NCI-H187 (cell line): ENCODE results near the gene AFAP1L2.
"Not testable (repeated sequence)": the region's sequence is repeated elsewhere in the genome, so short reads cannot be mapped to it uniquely, and the experiment has no call there.

Experiments used
- DNase-seq, 2 experiments: peaks; one replicate each; lab custom pipeline; 2025; lab: John Stamatoyannopoulos, UW

The AFAP1L2 gene

DNA sequence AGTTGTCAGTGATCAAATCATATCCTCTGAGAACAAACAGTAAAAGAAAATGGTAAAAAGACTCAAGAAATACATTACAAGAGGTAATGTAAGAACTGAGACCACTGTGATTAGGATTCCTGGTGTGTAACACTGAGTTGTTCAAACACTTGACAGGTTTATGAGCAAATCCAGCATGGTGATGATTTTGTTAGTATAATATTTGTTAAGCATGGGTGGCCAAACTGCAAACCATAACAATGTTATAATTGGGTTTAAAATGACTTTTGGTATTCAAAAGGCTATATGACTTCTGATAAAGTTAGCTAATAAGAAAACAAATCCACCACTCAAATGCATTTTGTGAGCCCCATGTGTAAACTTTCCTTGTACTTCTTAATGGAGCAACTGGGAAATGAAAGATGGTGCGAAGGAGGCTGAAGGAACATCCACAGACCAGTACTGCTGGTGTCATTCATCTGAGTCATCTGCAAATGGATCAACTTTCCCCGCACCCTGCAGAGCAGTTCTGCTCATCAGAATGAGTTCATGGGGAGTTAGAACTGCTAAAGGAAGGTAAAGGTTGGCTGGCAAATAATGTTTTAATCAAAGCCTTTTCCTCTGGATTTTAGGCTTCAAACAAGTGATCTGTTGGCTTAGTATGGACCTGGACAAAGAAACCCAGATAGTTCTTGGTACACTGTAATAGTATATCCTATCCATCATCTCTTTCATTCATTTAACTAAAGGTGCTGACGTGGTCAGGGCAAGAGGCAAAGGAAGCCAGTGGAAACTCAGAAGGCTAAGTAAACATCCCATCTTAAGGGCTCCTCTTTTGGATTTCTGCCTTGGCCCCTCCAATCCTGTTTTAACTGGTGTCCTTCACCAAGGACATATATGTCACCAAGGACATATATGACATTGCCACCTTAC lies 45.0 kb downstream of the AFAP1L2 start:
- DNase-seq: no peak

DNA sequence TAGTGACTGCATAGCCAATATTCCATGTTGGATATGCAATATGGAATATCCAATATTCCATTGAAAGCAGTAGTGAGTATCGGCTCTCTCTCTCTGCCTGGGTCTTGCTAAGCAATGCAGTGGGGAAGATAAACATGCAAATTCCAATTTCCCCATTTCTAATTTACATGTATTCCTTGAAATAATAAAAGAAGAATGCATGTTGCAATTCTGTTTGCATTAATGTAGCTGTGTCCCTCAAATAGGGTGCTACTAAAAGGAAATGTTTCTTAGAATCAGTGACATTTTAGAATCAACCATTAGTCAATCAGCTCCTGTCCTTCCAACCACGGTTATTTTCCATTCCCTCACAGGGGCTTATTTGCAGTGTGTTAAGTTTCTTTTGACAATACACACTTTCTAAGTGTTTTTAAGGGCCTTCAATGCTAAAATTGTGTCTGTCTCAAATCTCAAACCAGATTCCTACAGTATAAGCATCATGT lies 46.7 kb downstream of the AFAP1L2 start:
- DNase-seq: no peak

DNA sequence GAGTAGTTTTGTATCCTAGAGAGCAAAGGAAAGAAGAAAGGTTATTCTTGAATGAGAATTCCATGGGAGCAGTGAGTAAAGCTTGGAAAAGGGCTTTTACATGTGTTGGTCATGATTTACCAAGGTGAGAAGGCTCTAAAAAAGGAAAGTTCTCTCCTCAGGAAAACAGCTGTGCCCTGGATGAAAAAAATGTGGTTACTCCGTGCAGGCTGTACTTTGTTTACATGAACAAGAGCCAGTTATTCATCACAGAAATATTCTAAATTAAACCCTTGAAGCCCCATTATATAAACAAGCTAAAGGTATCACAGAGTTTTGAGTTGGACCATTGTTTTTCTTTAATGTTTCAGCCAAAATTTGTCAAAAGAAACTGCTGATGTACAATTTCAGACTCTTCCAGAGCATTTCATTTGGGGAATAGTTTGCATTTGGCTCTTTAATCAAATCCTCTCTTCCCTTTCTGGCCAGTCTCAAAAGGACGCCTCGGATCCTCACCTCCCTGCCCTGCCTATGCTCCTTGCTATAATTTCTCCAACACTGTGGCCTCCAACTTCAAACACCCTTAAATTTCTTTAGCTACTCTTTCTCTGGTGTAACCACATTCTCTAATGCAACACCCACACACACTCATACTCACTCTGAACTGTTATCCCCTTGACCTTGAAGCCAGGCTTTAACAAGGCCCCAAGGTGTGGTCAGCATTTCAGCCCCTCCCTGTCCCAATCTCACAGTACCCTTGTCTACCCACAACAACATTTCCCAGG lies 47.4 kb downstream of the AFAP1L2 start:
- DNase-seq: no peak

DNA sequence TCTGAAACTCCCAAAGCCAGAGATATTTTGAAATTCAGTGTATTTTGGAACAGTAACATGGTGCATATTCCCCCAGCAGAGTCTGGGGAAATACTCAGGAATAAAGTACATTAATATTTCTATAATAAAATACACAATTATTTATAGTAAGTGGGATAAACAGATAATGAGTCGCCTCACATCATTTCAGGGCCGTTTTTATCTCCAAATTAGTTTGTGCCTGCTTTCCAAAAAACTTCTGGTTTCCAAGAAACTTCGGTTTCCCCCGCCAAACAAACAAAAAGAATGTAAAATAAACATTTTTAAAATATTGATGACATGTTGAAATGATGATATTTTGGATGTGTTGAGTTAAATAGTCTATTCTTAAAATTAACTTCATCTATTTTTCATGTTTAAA lies 48.2 kb downstream of the AFAP1L2 start:
- no peak for DNase-seq

DNA sequence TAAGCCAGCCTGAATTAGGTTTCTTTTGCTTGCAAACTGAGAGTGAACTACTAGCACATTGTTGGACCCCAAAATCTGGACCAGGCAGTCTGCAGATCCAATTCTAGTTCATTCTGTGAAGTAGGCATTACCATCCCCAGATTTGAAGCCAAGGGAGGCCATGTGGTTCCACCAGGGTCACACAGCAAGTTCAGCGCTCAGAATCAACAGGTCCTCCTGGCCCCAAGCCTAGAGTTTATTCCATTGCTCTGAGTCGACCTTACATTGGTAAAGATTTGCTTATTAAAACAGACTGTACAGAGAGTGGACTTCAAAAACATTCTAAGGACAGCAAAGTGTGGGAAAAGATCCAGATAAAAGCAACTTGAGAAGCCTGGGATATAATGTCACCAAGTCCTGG lies 50.9 kb downstream of the AFAP1L2 start:
- DNase-seq: no peak

DNA sequence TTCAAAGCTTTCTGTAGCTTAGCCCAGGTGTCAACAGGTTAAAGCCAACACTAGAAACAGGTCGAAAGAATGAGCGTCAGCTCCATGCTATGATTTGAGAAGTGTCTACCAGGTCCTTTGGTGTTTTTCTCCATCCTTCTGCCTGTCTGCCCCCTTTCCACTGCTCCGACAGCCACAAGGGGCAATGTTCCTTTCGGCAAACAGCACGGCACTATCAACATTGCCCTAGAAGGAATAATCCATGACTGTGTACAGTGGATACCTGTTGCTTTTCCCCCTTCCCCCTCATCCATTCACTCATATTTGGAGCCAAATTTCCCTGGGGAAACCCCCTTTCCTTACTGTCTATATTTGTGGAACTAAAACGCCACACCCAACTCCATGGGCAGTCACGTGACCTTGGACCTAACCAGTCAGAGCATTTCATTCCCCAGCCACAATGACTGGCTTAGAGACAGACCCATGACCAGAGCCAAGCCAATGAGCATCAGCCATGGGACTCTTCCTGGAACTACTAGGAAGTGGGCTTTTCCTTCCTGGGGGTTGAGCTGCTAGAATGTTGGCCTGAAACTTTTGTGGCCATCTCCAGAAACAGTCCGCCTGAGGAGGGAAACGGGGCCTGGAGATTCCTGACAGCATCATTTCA lies 51.5 kb downstream of the AFAP1L2 start:
- no peak for DNase-seq

DNA sequence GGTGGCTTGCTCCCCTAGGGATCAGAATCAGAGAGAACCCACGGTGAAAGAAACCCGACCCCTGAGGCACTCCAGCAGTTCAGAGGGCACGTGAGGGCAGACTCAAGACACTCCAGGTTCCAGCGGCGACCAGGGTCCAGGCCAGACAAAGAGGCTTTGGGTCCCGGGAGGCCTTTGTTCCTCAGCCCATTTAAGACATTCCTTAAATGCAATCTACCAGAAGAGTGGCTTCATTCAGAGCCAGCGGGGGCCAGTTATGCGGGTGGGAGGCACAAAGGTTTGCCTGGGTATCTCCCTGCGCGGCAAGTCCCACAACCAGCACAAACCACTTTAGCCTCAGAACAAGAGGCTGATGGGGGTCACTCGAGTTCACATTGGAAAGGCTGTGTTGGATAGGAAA lies 53.6 kb downstream of the AFAP1L2 start:
- no peak for DNase-seq

DNA sequence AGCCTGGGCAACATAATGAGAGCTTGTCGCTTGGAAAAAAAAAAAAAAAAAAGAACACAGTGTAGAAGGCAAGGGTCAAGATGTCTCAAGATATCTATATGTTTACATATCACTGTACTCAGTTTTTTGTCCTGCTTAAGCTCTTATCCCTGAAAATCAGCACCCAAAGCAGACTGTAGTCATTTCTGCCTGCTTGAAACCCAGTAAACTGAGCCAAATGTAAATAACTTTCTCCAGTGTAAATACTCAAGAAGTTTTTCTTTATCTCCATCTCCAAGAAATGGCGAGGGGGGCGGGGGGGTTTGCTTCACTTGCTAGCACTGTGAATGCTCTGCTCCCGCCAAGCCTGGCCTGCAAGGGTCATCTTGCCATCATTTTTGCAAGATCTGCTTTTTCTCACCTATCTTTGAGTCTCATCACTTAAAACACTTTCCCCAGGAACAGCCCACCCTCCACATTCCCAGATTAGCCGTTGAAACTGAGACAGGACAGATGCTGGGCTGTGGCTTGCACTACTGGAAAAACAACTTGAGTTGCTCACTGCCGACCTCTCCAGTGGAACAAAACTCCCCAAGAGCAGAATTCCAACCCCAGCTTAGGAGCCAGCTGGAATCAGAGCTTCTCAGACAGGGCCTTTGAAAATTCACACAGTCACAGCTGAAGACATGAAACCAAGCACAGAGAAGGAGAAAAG lies 54.6 kb downstream of the AFAP1L2 start:
- no peak for DNase-seq

DNA sequence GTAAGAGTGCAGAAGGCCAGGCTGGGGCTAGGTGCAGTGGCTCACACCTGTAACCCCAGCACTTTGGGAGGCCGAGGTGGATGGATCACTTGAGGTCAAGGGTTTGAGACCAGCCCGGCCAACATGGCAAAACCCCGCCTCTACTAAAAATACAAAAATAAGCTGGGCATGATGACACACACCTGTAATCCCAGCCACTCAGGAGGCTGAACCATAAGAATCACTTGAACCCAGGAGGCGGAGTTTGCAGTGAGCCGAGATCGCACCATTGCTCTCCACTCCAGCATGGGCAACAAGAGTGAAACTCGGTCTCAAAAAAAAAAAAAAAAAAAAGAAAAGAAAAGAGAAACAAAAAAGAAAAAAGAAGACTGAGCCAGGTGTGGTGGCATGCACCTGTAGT lies 55.2 kb downstream of the AFAP1L2 start:
- not testable (repeated sequence) for DNase-seq

DNA sequence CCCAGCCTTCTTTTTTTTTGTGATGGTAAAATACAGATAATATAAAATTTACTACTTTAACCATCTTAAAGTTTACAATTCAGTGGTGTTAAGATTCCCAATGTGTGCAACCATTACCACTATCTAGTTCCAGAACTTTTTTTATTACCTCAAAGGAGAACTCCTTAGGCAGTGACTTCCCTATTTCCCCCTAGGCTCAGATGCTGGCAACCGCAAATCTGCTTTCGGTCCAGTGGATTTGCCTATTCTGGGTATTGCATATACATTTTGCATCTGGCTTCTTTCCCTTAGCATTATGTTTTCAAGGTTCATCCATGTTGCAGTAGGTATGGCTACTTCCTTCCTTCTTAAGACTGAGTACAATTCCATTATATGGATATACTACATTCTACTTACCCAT lies 56.5 kb downstream of the AFAP1L2 start:
- no peak for DNase-seq

DNA sequence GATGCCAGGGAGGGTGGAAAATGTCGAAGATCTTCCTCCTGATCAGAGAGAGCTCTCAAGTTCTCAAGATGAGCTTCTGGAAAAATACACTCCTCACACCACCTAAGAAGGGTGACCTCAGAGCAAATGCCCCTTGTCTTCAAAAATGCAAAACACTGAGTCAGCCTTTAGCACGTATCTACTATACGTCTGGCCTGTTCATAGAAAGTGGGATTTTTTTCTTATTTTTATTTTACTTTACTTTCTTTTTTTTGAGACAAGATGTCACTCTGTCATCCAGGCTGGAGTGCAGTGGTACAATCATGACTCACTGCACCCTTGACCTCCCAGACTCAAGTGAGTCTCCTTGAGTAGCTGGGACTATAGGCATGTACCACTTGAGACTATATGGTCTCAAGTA lies 57.1 kb downstream of the AFAP1L2 start:
- no peak for DNase-seq

DNA sequence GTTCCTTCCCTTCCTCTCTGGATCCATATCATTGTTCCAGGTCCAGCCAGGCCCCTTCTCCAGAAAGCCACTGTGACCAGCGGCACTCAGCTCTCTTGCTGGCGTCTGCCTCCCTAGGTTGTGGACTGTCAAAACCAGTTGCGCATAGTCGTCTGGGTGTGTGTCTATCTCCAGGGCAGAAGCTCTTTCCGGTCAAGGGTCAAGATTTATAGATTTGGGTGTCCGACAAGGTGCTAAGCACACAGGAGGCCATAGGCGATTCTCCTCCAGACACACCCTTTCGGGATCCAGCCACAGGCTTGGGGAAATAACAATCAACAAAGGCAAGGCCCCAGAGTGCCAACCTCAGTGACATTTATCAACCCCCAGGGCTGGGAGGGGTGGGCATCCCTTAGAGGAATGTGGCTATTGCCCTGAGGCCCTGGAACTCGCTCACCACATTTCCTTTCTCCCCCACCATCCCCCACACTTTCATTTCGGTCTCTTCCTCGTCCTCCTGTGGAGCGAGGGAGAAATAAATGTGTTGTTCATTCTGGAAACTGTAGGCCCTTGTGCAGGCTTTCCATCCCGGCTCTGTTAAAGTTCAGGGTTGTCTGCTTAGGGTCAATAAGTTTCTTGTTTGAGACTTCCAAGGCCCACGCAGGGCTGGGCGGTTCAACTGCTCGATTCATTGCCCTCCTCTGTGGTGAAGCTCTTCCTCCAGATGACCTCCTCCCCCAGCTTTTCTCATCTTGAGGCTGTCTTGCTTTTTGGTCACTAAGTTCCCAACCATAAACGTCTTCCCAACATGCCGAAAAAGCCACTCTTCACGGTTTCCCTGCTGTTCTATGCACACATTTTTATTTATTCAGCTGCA lies 57.9 kb downstream of the AFAP1L2 start:
- no peak for DNase-seq

DNA sequence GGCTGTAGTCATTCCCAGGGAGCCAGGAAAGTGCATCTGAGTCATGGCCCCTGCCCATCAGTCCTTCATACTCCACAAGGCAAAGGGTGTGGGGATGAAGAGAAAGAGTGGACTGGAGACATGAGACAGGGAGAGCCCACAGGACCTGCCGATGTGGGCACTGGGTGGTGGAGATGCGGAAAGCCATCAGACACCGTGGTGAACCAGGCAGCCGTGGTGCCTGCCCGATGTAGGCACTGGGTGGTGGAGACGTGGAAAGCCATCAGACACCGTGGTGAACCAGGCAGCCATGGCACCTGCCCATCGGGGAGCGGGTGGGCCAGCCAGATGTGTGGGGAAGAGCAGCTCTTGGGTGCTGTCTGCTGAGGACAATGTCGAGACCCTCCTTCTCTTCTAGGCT lies 58.6 kb downstream of the AFAP1L2 start:
- no peak for DNase-seq

DNA sequence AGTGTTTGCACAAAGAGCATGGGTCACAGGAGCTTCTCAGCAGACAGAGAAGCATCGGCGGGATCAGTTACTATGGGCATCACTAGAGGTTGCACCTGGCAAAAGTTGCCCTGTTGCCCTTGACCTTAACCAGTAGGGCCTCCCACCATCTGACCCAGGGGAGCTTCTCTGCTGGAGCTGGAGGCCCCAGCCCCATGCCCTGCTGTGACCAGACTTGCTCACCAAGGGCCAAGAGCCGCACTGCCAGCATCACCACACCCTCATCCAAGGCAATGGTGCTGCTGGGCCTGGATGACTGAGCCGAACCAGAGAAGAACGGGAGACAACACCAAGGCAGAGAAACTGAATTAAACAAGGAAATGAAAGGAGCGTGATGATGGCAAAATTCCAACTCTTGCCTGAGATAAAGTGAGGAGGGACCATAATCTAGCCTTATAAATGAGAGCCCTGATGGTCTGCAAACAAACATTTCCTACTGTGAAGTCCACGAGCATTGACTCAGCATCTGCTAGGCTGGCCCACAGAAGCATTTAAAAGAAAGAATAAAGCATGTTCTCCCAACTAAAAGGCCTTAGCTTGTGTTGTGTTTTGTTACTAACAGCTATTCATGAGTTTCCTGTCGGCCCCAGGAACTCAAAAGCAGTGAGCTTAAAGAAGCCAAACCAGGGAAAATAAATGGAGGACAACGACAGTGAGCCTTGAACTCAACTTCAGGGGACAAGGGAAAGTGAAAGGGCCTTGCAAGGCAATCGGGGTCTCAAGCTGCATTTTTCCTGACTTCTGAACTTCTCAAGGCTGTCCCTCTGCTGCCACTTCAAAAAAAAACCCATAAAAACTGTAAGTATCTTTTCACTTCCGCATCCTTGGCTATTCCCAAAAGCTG lies 60.4 kb downstream of the AFAP1L2 start:
- DNase-seq: no peak

DNA sequence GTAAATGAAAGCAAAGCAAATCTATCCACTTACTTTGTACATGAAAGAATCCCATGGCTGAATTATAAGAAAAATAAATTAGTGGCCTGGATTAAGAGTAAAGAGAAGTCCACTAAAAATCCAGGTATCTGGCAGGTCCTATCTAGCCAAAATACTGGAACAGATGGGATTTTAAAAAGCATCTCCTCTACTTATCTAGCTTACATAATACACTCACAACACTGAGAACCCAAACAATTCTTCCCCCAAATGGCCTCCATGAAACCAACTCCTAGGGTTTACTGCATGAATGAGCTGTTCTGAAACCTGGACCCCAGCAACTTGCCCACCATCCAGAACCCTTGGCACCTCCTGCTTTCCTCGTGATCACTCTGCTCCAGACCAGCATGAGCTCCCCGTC lies 61.3 kb downstream of the AFAP1L2 start:
- DNase-seq: no peak

DNA sequence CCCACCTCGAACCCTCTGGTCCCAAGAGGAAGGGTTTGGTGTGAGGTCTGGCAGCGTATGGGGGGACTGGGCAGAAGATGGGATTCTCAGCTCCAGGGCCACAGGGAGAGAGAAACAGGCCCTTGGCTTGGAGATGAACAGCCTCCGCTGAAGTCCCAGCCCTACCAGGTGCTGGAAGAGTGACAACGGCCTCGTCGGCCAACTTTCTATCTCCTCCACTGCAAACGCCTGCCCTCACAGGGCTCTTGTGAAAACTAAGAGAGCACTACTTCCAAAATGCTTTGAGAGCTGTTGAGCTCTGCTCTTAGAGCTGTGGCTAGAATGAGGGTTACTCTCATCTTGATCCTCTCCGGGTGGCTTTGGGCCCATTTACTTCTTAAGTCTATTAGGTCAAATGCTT lies 63.5 kb downstream of the AFAP1L2 start:
- no peak for DNase-seq

DNA sequence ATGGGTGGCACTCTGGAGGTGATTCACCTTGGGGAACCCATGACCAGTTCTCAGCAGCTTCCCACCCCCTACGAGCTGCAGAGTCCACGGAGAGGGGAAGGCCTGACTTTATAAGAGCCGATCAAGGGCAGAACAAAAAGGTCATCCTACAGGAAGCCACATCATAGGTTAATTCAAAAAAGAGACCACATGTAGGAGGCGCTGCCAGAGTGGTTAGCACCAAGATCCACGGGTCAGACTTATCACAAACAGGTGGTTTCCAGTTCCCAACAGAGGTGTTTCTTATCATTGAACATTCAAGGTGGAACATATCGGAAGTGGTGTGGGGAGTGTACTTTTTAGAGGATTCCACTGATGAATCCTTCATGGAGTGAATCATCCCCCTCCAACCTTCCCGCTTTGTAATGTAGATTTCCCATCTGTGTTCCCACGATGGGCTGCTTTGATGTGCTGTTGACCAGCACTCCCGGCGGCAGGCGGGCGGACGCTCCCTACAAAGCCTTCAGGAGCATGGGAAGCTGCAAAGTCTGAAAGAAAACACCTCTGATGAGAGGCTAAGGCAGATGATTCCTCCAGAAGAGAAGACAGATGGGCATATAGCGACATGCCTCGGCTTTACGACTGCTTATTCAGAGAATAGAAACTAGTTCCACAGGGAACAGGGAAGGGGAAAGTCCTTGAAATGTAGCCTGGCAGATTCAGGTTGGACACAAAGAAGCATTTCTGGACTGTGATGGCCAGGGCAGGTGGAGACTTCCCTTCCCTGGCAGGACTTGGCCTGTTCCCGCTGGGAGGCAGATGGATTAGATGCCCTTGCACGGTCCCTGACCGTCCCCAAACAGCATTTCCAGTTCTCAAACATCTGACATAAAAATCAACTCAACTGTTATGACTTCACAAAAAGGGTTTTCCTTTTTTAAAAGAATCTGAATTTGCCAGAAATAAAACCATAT lies 66.5 kb downstream of the AFAP1L2 start:
- no peak for DNase-seq

DNA sequence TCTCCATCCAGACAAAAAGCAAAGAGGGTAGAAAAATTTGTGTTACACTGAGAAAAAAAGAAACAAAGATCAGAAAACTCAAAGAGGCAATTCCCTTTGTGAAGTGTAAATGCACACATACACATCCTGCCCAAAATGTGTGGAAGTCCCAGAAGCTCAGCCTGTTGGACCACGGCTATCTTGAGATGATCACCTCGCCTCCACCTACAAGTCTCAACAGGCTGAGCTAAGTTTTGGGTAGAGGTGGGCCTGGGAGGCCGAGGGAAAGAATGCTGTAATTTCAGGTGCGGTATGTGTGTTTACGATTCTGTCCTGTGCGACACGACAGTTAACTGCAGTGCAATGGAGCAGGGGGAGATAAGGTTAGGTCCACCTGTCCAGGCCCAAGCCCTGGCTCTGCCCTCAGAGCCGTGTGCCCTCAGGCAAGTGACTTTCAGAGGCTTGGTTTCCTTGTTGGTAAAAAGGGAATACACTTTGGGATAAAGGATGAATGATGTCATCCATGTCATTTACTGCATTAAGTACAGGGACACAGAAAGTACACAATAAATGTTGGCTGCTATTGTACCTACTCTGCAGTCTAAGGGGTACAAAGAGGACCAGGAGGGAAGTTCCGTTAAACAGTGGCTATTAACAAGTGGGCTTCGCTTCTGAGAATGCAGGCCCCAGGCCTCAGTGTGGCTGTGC lies 67.3 kb downstream of the AFAP1L2 start:
- no peak for DNase-seq
